ENCODE measurements around the gene TM7SF3.

TM7SF3 gene

DNA sequence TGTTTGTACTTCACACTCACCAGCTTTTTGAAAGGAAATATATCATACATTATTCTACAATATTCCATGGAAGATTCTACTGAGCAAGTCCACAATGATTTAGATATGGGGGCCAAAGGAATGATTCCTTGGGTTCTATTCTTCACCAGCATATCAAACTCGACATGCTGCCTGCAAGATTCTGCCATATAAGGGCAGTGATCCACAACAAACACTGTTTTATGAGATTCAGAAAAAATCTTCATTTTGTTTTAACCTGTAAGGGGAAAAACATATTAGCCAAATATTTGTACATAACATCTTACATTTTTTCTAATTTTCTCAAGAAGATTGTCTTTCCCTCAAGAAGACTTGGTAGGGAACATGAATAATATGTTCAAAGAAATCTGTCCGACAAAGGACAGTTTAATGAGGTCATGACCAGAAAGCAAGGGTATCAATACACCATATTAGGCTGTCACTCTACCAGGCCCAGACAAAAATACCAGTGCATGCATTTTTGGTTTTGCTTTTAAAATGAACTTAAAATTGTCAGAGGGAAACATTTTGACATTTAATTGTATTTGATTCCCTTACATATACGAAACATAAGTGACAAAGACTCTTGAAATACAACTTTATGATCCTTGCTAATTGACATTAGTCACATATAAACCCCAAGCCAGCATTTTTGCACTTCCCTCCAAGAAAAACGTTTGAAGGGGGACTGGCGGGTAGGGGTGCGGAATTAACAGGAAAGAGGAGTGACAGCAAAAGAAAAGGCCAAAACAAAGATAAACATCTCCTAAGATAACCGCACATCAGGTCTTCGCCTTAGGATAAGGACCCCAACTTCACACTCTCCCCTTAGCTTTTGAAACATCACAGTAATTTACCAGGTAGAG is 77.4 kb downstream of the TM7SF3 start:
- peak overlapping the region; percentile 93 for H3K4me3 ChIP-seq (ENCODE audit: low read length)
- DNase-seq (ENCODE audit: low read depth) = no peak
- TF ChIP-seq, protein P1, sequence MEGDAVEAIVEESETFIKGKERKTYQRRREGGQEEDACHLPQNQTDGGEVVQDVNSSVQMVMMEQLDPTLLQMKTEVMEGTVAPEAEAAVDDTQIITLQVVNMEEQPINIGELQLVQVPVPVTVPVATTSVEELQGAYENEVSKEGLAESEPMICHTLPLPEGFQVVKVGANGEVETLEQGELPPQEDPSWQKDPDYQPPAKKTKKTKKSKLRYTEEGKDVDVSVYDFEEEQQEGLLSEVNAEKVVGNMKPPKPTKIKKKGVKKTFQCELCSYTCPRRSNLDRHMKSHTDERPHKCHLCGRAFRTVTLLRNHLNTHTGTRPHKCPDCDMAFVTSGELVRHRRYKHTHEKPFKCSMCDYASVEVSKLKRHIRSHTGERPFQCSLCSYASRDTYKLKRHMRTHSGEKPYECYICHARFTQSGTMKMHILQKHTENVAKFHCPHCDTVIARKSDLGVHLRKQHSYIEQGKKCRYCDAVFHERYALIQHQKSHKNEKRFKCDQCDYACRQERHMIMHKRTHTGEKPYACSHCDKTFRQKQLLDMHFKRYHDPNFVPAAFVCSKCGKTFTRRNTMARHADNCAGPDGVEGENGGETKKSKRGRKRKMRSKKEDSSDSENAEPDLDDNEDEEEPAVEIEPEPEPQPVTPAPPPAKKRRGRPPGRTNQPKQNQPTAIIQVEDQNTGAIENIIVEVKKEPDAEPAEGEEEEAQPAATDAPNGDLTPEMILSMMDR (IDR thresholded peaks at IDR 0.05; ENCODE audit: insufficient read depth, low read depth, low read length, missing control alignments) = no peak

GRCh38 chr12:26935636-26936378 is 78.4 kb downstream of the TM7SF3 start:
- H3K4me3 ChIP-seq (ENCODE audit: low read length) = no peak overlapping the region
- DNase-seq (ENCODE audit: low read depth) = peak; percentile 24
- TF ChIP-seq, protein P1 (IDR thresholded peaks at IDR 0.05; ENCODE audit: insufficient read depth, low read depth, low read length, missing control alignments) = no peak

GRCh38 chr12:26929590-26929989 is 84.6 kb downstream of the TM7SF3 start:
- TF ChIP-seq, protein P1 (IDR thresholded peaks at IDR 0.05; ENCODE audit: insufficient read depth, low read depth, low read length, missing control alignments) = no peak
- no peak for DNase-seq (ENCODE audit: low read depth)
- no peak overlapping the region for H3K4me3 ChIP-seq (ENCODE audit: low read length)

DNA sequence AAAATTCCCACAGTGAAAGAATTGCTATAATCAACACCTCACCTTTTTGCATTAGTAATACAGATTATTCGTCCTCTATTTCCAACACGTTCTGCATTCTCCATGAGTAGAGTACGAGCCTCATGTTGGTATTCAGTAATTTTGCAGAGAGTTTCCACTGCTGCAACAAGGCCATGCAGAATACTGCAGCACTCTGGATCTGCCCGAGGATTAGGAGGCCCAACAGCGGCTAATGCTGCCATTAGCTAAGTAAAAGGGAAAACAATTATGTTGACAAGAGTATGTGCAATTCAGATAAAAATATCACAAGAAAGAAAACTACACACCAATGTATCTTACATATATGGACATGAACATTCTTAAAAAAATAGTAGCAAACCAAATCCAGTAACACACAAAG is 85.5 kb downstream of the TM7SF3 start:
- TF ChIP-seq, protein P1 (IDR thresholded peaks at IDR 0.05; ENCODE audit: insufficient read depth, low read depth, low read length, missing control alignments) = no peak
- no peak overlapping the region for H3K4me3 ChIP-seq (ENCODE audit: low read length)
- DNase-seq (ENCODE audit: low read depth) = no peak
